ENCODE data around the gene HECTD4.
"Not testable (repeated sequence)": the region's sequence is repeated elsewhere in the genome, so short reads cannot be mapped to it uniquely, and the experiment has no call there.

HECTD4 gene

DNA sequence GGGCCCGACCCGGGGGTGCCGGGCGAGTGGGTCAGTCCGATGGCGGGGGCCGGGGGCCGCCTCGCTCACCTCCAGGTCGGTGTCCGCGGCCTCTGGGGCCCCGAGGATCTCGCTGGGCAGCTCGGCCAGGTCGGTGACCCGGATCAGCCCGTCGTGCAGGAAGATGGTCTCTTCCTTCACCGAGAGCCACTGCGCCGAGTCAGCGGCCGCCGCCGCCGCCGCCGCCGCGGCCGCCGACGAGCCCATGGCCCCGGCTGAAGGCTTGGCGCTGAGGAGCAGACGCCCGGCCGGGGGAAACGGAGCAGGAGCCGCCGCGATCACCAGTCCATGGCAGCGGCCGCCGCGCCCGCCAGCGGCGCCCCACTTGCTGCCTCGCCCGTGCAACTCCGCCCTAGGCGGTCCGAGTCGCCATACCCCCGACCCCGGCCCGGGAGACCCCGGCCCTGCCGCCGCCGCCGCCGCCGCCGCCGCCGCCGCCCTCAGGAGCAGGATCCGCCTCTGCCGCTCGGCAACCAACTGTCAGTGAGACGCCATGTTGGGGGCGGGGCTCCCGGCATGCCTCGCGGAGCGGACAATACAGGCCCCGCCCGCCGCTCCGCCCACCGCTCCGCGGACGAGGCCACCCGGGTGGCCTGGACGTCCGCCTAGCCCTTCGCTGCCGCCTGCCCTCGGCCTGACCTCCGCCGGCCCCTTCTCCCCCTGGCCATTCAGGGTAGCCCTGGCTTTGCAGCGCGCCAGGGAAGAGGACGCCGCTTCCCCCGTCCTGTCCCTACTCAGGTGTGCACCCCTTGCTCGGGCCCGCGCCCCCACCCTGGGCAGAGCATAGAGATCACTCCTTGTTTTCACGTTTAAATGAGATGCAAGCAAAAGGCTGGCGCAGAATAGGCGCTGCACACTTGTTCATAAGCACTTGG is at the start of gene HECTD4:
HECTD4 (minus strand) TSS at position 549 of the 914 bp plus-strand sequence; CDS start at position 246, 303 bp downstream.
- peak; percentile 97 for DNase-seq

DNA sequence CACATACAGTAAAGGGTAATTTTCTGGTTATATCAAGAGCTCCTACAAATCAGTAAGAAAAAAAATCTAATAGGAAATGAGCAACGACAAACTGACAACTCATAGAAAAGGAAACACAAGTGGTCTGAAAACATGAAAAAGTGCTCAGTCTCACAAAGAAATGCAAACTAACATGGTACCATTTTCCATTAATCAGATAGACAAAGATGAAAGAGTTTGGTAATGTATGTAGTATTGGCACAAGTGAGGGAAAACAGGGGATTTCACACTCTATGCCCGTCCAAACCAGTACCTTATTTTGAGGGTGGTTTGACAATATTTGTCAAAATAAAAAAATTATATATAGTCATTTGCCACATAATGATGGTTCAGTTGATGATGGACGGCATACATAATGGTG is 49.7 kb upstream of the HECTD4 start:
- DNase-seq: no peak

DNA sequence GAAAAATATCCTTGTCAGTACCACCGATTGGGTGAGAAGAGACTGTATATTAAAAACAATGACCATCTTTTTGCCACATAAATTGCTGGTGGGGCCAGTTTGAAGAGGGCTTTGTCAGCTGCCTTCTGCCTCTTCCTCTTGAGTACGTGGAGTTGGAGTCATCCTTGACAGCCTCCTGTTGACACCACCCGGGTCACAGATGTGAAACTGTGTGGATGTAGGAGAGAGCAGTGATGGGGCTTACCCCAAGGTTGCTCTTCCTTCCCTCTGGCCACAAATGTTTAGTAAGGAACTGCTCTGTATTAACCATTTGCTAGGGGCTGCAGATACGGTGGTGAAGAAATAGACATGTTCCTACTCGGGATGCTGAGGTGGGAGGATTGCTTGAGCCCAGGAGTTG is 48.7 kb upstream of the HECTD4 start:
- DNase-seq: no peak

DNA sequence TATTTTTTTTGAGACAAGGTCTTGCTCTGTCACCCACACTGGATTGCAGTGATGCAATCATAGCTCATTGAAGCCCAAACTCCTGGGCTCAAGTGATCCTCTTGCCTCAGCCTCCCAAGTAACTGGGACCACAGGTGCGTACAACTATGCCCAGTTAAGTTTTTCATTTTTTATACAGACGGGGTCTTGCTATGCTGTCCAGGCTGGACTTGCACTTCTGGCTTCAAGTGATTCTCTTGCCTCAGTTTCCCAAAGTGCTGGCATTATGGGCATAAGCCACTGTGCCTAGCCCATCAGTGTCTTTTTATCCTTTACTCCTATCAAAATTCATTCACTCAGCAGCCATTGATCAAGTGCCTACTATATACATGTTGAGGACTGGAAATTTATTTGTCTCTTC is 45.5 kb upstream of the HECTD4 start:
- no peak for DNase-seq

DNA sequence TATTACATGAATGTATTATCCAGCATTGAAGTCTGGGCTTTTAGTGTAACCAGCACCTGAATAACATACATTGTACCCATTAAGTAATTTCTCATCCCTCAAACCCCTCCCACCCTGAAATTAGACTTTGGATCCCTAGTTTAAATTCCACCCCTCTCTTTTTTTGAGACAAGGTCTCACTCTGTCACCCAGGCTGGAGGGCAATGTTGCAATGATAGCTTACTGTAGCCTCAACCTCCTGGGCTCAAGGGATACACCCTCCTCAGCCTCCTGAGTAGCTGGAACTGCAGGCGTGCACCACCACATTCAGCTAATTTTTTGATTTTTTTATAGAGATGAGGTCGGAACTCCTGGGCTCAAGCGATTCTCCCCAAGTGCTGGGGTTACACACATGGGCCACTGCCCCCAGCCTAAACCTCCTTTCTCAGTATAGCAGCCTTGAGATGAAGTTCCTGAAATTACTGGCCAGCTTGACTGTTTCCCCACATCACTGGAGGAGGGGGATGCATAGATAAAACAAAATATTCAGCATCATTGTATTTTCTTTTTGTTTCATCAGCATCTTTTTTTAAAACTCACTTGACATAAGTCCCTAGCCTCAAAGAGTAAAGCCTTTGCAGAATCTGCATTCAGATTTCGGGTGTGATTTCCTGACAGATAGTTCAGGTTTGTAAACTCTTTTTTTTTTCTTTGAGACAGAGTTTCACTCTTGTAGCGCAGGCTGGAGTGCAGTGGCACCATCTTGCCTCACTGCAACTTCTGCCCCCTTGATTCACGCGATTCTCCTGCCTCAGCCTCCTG is 43.6 kb upstream of the HECTD4 start:
- no peak for DNase-seq

GRCh38 chr12:112424126-112424525 is 41.9 kb upstream of the HECTD4 start:
- no peak for DNase-seq

DNA sequence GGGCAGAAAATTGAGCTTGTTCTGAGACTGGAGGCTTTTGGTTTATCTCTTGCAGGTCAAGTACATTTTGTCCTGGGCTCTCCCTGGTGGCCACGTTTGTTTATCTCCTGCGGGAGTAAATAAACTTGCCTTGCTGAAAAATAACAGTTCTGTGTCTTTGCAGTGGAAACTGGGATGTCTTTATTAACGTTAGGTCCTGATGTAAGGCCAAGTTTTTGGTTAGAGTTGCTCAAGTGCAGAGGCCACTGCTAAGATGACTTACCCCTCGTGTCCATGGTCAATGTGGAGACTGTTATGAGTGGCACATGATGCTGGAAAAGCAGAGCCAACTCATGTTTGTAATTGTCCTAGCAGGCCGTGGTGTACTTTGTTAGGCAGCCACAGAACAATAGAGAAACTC is 40.3 kb upstream of the HECTD4 start:
- no peak for DNase-seq

DNA sequence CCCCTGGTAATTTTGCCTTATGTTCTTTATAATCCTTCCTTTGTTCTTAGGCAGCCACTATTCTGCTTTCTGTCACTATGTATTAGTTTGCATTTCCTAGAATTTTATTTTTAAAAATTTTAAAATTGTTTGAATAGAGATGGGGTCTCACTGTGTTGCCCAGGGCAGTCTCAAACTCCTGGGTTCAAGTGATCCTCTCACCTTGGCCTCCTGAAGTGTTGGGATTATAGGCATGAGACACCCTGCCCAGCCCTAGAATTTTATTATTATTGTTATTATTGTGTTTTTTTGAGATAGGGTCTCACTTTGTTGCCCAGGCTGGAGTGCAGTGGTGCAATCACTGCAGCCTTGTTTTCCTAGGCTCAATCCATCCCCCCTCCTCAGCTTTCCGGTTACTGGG is 39.1 kb upstream of the HECTD4 start:
- no peak for DNase-seq

DNA sequence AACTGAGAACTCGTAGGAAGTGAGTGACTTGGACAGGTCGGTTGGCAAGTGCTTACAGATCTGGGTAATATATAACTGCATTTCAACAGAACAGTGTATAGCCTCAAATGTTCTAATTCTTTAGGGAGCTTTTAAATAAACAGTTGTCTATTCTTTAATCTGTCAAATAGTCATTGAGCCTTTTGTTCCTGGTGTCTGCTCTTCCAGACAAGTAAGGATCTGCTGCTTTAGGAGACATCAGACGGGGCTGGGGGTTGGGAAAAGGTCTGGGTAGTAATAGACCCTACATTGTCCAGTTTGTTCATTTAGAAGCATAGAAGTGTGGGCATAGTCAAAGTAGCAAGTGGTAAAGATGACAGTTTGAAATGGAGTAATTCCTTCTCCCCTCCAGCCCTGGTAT is 38.5 kb upstream of the HECTD4 start:
- DNase-seq: no peak

DNA sequence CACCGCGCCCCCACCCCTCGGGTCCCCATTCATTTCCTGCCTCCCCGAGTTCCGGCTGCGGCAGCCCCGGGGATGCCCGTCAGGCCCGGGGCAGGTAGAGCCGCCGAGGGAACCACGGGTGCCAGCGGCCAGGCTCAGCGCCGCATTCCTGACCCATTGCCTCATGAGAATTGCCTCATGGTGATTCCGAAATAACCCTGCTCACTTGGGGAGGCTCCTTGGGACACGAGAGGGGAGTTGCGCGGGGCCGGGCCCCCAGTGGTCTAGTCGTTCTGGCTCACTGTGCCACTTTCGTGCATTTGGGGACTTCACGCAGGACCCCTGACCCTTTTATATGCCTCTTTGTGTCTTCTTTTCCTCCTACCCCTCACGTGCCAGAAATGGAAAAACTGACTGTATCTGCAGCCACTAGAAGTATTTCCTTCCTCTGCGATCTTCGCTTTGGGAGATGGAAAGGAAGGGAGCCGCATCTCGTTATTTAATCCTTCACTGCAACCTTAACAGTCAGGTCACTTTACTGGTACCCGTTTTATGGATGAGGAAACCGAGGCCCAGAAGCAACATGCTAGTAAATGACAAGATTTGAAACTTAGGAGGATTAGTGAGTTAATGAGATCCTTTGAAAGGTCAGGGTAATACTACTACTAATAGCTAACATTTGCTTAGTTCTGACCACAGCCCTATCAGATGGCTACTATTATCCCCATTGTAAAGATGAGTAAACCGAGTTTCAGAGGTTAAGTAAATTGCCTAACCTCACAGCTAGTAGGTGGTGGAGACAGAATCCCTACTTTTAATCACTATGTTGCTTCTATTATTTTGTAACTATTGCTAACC is 37.3 kb upstream of the HECTD4 start:
- DNase-seq: no peak

- peak; percentile 88 for DNase-seq
Observed at GRCh38 chr12:112418608-112419296, 36.5 kb upstream of the HECTD4 start, which contains the start of gene PTPN11. Gene PTPN11 (plus strand): TSS chr12:112418947. CDS start chr12:112419112, 165 bp downstream.

DNA sequence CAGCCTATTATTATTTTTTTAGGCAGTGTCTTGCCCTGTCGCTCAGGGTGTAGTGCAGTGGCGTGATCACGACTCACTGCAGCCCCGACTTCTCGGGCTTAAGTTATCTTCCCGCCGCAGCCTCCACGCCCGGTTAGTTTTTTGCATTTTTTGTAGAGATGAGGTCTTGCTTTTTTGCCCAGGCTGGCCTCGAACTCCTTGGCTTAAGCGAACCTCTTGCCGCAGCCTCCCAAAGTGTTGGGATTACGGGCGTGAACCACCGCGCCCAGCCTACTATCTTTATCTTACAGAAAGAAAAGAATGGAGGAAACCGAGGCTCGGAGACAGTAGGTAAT is 36.0 kb upstream of the HECTD4 start:
- DNase-seq: peak; percentile 12

DNA sequence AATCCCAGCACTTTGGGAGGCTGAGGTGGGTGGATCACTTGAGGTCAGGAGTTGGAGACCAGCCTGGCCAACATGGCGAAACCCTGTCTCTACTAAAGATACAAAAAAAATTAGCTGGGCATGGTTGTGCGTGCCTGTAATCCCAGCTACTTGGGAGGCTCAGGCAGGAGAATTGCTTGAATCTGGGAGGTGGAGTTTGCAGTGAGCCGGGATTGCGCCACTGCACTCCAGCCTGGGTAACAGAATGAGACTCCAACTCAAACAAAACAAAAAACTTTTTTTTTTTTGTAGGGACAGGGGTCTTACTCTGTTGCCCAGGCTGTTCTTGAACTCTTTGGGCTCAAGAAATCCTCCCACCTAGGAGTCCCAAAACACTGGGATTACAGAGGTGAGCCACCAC is 33.2 kb upstream of the HECTD4 start:
- DNase-seq: not testable (repeated sequence)

GRCh38 chr12:112413855-112414625 is 31.8 kb upstream of the HECTD4 start:
- DNase-seq: no peak

DNA sequence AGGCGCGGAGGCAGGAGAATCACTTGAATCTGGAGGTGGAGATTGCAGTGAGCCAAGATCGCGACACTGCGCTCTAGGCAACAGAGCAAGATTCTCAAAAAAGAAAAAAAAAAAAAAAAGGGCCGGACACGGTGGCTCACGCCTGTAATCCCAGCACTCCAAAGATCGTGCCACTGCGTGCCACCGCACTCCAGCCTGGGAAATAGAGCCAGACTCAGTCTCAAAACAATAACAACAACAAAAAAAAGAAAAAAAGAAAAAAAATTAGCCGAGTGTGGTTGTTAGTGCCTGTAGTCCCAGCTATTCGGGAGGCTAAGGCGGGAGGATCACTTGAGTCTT is 27.6 kb upstream of the HECTD4 start:
- DNase-seq: no peak

DNA sequence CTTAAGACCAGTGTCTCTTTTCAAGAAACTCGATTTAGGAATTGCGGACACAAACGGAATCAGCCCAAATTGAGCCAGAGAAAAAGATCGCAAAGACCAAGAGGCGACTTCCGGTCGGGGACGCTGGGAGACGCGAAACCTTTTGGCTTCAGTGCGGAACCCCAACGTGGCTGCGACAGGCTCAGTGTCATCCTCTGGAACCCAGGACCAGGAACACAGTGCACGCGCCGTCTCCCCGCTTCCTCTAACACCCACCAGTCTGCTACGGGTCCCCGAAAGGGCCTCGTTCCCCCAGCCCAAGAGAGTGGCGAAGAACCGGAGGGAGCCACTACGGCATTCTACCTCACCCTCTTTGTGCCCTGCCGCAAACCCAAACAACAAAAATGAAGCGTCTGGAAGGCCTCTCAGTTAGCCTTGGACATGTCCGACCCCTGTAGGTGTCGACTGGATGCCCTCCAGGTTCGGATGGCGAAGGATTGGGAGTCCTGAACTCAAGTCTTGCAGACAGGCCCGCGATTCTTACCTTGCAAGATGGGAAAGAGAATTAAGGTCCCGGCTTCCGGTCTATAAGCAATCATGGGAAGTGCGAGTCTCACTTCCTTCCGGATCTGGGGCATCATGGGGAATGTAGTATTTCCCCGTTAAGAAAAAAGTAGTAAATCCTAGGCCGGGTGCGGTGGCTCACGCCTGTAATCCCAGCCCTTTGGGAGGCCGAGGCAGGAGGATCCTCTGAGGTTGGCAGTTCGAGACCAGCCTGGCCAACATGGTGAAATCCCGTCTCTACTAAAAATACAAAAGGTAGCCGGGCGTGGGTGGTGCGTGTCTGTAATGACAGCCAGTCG is 27.1 kb upstream of the HECTD4 start, which contains the start of gene RPL6:
RPL6 (minus strand) TSS at position 542 of the 842 bp plus-strand sequence. CDS start 949 bp downstream, outside the sequence.
- peak; percentile 94 for DNase-seq

DNA sequence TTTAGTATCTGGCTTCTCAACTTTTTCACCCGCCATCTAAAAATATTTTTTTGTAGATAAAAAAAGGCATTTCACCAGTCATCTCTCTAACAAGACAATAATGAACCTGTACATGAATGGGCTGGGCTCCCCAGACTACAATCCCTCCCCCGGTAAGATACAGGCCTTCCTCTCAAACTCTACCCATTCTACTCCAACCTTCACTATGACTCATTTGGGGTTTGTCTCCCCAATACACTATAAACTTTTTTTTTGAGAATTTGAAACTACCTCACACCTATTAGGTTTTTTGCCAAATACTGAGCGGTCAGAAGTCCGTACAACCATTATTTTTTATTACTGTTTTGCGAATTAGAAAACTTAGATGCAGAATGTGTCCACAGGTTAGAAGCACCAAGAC is 26.4 kb upstream of the HECTD4 start:
- no peak for DNase-seq

DNA sequence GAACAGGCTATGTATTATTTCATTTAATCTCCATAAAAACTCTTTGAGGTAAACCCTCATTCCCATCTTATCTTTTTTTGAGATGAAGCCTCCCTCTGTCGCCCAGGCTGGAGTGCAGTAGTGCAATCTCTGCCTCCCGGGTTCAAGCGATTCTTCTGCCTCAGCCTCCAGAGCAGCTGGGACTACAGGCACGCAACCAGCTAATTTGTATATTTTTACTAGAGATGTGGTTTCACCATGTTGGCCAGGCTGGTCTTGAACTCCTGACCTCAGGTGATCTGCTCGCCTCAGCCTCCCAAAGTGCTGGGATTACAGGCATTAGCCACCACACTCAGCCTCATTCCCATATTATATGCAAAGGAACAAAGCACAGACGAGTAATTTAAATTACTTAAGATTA is 25.5 kb upstream of the HECTD4 start:
- not testable (repeated sequence) for DNase-seq

DNA sequence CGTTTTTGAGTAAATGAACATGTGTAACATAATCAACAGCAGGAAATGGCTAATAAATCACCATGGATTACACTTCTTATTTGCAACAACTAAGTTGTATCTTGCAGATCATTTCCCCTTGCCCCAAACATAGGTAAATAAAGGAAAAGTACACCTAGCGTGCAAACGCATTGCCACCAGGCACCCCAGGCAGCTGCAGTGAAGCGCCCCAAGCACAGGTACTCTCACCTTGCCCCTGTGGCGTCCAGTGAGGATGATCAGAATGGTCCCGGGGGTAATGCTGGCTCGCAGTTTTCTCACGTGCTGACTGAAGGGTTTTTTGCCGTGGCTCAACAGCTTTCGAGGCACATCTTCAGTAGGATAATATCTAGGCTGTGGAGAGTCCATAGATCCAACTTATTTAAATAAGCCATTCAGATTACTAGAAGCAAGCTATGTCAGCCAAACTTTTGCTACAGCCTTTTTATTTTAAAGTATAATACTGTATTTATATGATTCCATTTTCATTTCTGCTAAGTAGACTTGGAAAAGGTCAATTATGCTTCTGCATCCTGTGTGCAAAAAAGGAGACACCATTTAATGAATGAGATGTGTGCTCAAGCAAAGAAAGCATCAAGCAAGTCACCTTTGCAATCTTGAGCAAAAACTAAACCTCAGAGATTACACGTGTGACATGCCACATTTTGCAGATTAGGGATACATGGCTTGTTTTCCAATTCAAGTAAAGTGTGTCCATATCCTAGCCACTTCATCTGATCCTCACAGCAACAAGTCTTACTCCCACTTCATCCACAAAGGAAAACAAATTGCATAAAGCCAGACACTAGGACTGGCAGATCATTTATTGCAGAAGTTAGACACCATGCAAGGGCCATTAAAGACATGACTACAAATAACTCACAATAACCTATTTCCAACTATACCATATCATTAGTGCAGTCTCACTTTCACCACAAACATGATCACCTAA is 24.6 kb upstream of the HECTD4 start:
- no peak for DNase-seq
